Colonic mucosa (tissue), 4 donors: ENCODE data around the gene ZFPM1. TPM values are rescaled to one million over a fixed set of nuclear protein-coding genes. Genes with fewer than 3 reads are reported as not detected.

Source experiments
- DNase-seq: peaks from one replicate; pipeline ENCODE4 v3.0.0-alpha.2; 2020
- H3K27ac ChIP-seq: fragments of 200-600 bp; one replicate; pipeline ENCODE4 v1.8.0; 2021
- H3K27me3 ChIP-seq: fragments of 200-600 bp; one replicate; pipeline ENCODE4 v1.8.0; 2021
- H3K36me3 ChIP-seq: fragments of 200-600 bp; one replicate; pipeline ENCODE4 v1.8.0; 2021
- H3K4me1 ChIP-seq: fragments of 200-600 bp; one replicate; pipeline ENCODE4 v1.8.0; 2021; ENCODE audit warnings: mild to moderate bottlenecking
- H3K4me3 ChIP-seq: fragments of 200-600 bp; one replicate; pipeline ENCODE4 v1.8.0; 2021
- H3K9ac ChIP-seq, 2 donors: one replicate each; pipeline ENCODE4 v1.7.0; 2013; ENCODE audit warnings: control low read depth in 2 of 2, low read depth in 2 of 2, low read length in 2 of 2
- H3K9me3 ChIP-seq: fragments of 200-600 bp; one replicate; pipeline ENCODE4 v1.8.0; 2021
- intact Hi-C: fragments of 100-400 bp; cut with DNase I; formaldehyde crosslinking; loops from one replicate; pipeline ENCODE4 v1.14.1; 2022
- total RNA-seq, 2 donors: library from RNA; stranded (reverse); fragmentation: NEBNext Ultra II Directional in 1 of 2; extraction: Animal tissue kit (Norgen Biotek cat#: 25700) in 1 of 2; gene quantifications; one replicate each; pipeline ENCODE4 v1.2.1, GENCODE V29; 2021
- TF ChIP-seq, protein P1 (sequence below): fragments of 200-600 bp; IDR thresholded peaks from one replicate; pipeline ENCODE4 v1.8.0; 2022; ENCODE audit warnings: antibody characterized with exemption, mild to moderate bottlenecking
- donor health status: healthy.
- donor health status: DM: no; HTN: no; CAD: no.
- donor health status: DM: no; HTN: no; CAD: no.

Gene ZFPM1
- total RNA-seq, 2 donors from 2014 or later, result 6.6 to 12.5 TPM

DNA sequence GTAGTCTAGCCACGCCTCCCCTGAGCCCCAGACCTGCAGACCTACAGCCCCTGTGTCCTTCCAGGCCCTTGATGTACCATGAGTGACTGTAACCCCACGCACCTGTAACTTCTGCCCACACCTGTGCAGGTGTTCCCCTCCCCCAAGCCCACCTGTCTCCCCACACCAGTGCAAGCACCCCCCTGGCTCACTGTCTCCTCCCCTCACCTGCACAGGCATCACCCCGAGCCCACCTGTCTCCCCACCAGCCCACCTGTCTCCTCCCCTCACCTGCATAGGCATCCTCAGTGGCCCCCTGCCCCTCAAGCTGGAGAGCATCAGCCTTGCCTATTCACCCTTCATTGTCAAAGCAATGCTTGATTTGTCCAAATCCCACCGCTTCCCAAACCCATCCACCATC is 84.8 kb downstream of the ZFPM1 start:
- TF ChIP-seq, protein P1, sequence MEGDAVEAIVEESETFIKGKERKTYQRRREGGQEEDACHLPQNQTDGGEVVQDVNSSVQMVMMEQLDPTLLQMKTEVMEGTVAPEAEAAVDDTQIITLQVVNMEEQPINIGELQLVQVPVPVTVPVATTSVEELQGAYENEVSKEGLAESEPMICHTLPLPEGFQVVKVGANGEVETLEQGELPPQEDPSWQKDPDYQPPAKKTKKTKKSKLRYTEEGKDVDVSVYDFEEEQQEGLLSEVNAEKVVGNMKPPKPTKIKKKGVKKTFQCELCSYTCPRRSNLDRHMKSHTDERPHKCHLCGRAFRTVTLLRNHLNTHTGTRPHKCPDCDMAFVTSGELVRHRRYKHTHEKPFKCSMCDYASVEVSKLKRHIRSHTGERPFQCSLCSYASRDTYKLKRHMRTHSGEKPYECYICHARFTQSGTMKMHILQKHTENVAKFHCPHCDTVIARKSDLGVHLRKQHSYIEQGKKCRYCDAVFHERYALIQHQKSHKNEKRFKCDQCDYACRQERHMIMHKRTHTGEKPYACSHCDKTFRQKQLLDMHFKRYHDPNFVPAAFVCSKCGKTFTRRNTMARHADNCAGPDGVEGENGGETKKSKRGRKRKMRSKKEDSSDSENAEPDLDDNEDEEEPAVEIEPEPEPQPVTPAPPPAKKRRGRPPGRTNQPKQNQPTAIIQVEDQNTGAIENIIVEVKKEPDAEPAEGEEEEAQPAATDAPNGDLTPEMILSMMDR, result no peak
- Histone ChIP-seq H3K27ac (no peak overlapping the region), H3K9me3 (no peaks in the 10 kb centered on the region), H3K36me3 (no peaks in the 10 kb centered on the region), H3K27me3 (peaks cover 17% of the 10 kb centered on the region), H3K4me3 (no peak overlapping the region), H3K4me1 (peaks cover 7% of the 10 kb centered on the region), H3K9ac (no peak overlapping the region)
- intact Hi-C loops, result no loop called here
- no peak for DNase-seq

DNA sequence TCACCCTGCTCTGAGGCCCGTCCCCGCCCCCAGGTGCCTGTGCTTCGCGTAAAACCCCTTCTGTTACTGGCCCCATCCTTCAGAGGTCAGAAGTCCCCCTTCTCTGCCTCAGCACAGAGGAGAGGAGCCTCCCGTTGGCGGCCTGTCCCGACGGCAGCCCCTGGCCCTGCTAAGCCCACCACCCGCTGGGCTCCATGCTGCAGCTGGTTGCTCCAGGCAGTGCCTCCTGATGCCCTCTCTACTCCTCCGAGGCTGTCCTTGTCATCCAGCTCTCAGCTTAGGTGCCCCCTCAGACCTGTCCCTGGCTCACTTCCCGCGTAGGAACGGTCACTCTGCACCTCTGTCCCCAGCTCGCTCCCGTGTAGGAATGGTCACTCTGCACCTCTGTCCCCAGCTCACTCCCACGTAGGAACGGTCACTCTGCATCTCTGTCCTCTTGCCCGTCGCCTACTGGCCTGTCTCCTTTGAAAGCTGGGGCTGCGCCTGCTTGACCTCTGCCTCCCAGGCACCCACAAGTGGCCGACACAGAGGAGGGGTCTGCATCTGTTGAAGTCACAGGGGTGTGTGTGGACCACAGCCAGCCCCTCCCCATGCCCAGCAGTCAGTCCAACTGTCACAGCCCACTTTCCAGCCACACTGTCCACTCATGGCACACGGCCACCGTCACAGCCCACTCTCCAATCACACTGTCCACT is 85.4 kb downstream of the ZFPM1 start:
- Histone ChIP-seq H3K36me3 (no peaks in the 10 kb centered on the region), H3K27ac (no peak overlapping the region), H3K4me1 (peaks cover 7% of the 10 kb centered on the region), H3K9me3 (no peaks in the 10 kb centered on the region), H3K4me3 (no peak overlapping the region), H3K9ac (no peak overlapping the region), H3K27me3 (peaks cover 17% of the 10 kb centered on the region)
- DNase-seq, result no peak
- TF ChIP-seq, protein P1, result no peak
- intact Hi-C loops, result no loop called here

DNA sequence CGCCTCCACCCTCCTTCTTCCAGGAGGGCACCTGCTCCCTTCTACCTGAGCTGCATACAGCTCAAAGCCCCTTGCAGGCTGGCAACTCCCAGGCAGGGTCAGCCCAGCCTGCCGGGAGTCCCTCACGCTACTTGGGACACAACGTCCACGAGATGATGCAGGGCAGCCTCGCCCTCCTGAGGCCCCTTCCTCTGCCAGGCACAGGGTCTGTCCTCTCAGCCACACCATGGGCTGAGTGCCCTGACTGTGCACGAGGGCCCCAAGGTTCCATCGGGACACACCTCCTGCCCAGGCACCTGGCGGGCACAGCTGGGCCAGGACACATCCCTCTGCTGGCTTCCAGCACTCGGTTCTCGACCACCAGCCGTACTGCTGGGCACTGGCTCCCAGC is 86.2 kb downstream of the ZFPM1 start:
- Histone ChIP-seq H3K4me1 (peaks cover 7% of the 10 kb centered on the region), H3K9me3 (no peaks in the 10 kb centered on the region), H3K27ac (no peak overlapping the region), H3K4me3 (no peak overlapping the region), H3K36me3 (no peaks in the 10 kb centered on the region), H3K27me3 (peaks cover 17% of the 10 kb centered on the region), H3K9ac (no peak overlapping the region)
- TF ChIP-seq, protein P1, result no peak
- no peak for DNase-seq
- intact Hi-C loops, result no loop called here

DNA sequence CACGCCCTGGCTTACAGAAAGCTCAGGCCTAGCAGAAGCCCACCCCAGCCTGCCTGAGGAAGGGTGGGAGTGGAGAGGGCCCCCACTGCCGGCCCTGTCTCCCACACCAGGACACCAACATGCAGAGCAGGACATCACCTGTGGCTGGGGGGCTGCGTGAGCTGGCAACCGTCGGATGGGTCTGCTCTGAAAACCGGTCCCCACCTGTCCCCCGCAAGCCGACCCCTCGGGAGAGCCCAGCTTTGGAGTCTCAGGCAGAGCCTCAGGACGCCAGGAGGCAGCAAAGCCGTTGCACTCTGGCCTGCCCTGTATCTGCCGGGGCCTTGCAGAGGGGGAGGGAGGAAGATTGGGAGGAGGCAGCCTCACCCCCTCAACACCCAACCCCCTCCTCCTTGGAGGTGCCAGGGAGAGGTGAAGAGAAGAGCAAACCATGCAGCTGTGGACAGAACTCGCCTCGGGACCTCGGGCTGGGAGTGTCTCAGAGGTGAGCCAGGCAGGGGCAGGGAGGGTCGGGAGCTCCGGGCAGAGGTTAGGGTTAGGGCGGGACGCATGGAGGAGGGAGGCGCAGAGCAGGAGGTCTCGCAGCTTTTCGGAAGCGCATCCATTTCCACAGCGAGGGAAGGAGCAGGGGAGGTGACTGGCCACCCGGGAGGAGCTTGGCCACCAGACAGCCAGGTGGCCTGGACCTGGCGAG is 86.7 kb downstream of the ZFPM1 start:
- Histone ChIP-seq H3K4me3 (no peak overlapping the region), H3K27me3 (peaks cover 17% of the 10 kb centered on the region), H3K36me3 (no peaks in the 10 kb centered on the region), H3K9me3 (no peaks in the 10 kb centered on the region), H3K27ac (no peak overlapping the region), H3K9ac (no peak overlapping the region), H3K4me1 (peaks cover 7% of the 10 kb centered on the region)
- intact Hi-C loops, result no loop called here
- DNase-seq, result no peak
- TF ChIP-seq, protein P1, result no peak

DNA sequence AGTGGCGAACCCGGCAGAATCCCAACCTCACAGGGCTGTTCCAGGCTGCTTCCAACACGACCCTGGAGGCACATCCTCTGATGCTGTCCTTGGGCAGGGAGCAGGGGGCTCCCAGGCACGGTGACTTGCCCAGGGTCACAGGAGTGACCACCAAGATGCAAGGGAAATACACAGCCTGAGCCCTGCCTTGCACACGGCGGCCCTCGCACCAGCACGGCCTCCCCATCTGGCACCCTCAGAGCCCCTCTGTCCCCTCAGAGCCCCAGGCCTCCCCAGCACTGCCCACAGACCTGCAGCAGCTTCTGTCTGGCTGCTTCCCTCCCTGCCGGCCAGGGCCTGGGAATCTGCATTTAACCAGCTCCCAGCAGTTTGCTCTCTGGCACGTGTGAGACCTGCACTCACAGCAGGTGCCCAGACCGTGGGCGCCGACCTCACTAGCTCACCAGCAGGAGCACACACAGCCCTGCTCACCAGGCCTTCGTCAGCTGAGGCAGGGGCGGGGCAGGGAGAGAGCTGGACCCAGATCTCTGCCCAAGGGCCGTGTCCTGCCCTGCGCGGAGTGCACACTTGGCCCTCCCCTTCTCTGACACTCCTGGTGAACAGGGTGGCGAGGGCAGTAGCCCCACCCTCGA is 87.4 kb downstream of the ZFPM1 start:
- Histone ChIP-seq H3K9ac (no peak overlapping the region), H3K4me1 (peaks cover under 1% of the 10 kb centered on the region)
- intact Hi-C loops, result no loop called here

More for the DNA sequence above, 87.4 kb downstream of the ZFPM1 start:
- H3K27me3 ChIP-seq, result peaks cover 17% of the 10 kb centered on the region
- H3K9me3 ChIP-seq, result no peaks in the 10 kb centered on the region
- TF ChIP-seq, protein P1, result no peak
- H3K27ac ChIP-seq, result no peak overlapping the region
- H3K36me3 ChIP-seq, result no peaks in the 10 kb centered on the region
- H3K4me3 ChIP-seq, result no peak overlapping the region
- DNase-seq, result no peak
